ENCODE data around the gene FANCG.
A peak's percentile ranks its signal among the peaks of the same experiment; 100 is the strongest.

Gene FANCG

DNA sequence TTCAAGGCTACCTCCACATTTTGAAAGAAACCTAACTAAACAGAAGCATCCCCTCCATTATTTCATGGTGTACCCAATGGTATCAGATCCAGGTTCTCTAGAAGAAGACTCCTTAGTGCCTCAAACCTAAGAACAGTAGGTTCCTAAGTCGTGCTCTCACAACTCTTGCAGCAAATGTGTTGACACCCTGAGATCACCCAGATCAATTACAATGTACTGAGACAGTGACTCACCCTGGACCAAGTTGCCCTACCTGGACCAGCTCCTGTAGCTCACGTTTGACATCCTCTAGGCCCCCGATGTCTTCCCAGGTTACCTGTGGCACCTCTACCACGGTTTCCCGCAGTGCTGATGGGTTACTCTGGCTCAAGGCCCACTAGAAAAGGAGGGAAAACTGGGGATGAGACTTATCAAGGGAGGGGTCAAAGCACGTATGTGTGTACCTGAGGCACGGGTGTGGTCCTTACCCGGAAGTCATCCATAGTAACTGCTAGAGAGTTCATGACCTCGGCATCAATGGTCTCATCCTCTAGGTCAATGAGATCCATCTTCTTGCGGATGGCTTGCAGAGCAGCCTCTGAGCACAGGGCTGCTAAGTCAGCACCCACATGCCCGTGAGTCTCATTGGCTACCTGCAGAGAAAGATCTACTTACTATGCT lies 19.1 kb downstream of the FANCG start:
- DNase-seq (ENCODE audit: low read depth in 2 of 2): no peak

DNA sequence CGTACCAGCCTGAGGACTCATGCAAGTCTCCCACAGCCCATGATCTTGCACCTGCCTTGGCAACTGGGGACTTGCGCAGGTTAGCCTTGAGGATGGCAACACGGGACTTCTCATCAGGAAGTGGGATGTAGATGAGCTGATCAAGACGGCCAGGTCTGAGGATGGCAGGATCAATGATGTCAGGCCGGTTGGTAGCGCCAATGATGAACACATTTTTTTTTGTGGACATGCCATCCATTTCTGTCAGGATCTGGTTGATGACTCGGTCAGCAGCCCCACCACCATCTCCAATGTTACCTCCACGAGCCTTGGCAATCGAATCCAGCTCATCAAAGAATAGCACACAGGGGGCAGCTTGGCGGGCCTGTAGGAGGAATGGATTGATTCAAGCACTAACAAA lies 20.3 kb downstream of the FANCG start:
- DNase-seq (ENCODE audit: low read depth in 2 of 2): no peak

DNA sequence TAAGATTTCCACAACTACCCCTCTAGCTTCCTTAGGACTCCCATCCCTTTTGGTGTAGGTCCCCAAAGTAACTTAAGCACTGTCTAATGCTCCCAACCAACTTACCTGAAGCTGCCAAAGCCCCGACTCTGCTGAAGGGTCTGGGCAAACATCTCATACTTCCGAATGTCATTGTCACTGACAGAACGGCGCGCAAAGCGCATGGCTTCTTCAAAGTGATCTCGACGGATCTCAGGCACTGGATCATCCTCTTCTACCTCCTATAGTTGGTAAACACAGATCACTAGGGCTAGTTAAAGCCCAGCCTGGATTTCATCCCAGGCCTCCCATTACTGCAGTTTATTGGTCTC lies 22.5 kb downstream of the FANCG start:
- DNase-seq (ENCODE audit: low read depth in 2 of 2): no peak

DNA sequence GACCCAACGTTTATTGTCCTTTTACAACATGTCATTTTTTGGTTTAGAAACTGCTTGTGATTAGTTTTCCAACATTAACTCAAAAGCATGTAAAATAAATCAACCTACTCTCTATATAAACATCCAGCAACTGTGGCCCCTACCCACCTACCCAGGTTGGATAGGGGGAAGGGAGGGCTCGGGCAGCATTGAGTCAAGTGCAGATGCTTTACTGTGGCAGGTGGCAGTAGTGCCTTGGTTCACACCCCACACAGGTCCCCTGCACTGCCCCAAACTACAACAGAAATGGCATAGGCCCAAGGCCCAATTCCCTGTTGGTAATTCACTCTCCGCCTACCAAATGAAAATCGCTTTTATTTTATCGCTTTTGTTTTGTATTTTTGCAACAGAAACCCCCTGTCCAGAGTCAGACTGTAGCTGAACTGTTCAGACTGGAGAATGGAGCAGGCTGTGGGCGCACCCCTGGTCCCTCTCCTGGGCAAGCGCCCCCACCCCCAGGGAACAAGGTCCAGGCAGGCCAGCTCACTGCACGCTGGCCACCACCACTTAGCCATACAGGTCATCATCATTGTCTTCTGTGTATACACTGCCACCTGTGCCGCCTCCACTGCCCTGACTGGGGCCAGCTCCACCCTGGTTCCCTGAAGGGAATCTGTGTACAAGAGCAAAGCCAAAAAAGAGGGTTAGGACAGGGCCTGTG lies 23.0 kb downstream of the FANCG start:
- DNase-seq (ENCODE audit: low read depth in 2 of 2): no peak

DNA sequence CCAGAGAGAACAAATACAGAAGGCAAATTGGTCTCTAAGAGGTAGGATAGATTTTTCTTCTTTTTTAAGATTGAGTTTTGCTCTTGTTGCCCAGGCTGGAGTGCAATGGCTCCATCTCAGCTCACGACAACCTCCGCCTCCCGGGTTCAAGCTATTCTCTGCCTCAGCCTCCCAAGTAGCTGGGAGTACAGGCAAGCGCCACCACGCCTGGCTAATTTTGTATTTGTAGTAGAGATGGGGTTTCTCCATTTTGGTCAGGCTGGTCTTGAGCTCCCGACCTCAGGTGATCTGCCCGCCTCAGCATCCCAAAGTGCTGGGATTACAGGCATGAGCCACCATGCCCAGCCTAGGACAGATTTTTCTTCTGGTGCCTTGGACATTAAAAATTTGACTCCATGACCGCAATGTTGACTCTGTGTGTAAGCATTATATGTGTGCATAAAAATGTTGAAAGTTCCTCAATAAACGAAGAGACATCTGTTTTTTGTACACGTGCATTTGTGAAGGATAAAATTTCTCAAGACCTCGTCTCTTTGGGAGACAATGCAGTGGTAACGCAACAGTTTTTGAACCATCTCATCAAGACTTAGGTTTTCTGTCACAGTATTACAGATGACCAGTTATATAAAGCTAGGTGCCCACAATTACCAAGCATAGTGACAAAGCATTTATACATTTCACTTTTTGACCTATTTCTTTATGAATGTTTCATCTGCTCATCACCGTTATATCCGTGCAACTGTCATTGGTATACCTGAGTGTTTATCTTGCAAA lies 24.7 kb downstream of the FANCG start:
- no peak for DNase-seq (ENCODE audit: low read depth in 2 of 2)

DNA sequence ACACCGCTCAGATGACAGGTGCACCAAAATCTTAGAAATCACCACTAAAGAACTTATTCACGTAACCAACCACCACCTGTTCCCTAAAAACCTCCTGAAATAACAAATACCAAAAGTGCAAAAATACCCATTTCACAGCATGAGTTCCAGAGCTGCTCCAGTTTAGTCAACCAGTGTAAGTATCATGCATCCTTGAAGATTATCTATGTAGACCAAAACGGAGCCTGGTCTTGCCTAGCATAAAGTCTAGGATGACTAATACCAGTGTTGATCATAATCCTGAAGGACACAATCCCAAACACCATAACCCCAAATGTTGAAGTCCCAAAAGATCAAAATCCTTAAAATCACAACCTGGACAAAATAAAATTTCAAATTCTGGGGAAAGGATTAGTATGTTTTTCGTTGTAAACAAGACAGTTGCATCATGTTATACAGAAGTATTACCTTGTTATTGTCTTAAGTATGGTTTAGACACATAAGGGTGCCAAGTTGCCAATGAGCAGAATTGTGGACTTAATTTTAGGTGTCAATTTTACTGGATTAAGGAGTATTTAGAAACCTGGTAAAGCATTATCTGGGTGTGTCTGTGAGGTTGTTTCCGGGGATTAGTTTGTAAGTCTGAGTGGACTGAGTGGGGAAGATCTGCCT lies 25.4 kb downstream of the FANCG start:
- no peak for DNase-seq (ENCODE audit: low read depth in 2 of 2)

DNA sequence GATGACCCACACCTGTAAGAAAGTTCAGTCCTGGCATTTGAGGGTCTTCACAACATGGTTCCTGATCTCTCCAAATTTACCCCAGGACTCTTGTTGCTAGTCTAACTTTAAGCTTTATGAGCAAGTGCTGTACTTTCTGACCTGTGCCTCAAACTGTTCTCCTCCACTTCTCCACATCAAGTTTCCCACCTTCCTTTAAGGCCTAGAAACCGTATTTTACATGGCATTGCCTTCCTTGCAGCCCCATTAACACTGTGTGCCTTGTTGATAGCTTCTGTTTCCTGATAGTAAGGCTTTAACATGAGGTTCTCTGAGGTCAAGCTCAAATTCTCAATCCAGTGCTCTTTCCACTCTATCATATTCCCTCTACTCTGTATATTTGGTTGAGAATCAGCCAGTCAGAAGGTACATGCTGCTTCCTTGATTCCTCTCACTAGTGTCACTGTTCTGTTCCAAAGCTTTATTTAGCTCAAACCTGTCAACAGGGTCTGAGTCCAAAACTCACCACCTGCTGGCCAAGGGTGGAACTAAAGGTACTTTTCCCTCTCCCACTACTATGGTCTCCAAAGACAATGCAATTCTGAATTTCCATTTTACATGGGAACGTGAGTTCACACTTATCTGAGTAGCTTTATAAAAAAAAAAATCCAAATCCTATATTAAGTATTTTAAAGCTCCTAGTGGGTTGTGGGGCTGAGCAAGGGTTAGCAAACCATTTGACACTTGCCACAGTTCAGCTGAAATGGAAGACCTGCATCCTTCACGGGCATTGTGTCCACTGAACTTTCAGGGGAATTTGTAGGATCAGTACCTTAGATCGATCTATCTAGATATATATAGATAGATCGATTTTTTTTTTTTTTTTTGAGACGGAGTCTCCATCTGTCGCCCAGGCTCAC lies 28.4 kb downstream of the FANCG start:
- DNase-seq (ENCODE audit: low read depth in 2 of 2): peak; percentile 28 to 37

DNA sequence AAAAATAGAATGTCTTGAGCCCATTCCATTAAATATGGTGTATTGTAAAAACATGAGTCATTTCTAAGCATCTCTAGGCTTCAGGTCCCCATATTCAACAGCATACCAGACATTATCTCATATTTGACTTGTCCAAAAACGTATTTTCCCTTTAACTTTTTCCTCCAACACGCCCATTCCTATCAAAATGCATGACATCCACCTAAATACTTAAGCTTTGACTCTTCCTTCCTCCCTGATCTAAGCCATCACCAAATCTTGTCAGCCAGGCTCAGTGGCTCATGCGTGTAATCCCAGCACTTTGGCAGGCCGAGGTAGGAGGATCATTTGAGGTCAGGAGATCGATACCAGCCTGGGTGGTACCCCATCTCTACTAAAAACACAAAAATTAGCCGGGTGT lies 31.2 kb downstream of the FANCG start:
- no peak for DNase-seq (ENCODE audit: low read depth in 2 of 2)

DNA sequence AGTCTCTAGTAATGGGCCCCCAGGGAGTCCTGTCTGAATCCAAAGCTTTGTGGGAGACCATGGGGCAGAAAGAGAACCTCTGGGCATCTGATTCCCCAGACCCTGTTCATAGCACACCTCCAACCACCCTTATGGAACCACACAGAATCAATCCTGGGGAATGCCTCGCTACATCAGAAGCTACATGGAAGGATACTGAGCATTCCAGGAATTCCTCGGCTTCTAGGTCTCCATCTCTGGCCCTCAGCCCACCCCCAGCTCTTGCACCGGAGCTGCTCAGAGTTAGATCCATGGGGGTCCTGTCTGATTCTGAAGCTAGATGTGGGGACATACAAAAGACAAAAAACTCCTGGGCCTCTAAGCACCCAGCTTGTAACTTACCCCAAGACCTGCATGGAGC lies 35.7 kb downstream of the FANCG start:
- DNase-seq (ENCODE audit: low read depth in 2 of 2): no peak

DNA sequence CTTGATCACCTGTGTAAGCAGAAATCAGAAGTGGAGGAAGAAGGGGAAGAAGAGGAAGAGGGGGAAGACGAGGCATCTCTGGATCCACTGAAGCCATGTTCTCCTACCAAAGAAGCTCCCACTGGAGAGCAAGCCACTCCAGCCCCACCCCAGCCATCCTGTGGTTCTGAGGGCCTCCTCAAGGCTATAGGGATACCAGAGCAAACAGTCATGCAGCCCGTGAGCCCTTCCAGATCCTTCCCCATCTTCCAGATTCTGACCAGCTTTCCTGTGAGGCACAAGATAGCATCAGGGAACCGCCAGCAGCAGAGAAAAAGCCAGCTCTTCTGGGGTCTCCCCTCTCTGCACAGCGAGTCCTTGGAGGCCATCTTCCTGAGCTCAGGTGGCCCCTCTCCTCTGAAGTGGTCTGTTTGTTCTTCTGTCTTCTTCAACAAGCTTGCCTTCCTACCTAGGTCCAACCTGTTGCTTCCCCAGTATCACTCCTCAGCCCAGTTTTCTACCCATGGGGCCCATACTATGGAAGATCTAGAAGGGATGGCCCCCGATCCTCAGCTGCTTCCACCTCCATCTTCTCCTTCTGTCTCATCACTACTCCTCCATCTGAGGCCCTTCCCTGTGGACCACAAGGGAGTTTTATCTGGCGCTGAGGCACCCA lies 36.7 kb downstream of the FANCG start:
- DNase-seq (ENCODE audit: low read depth in 2 of 2): no peak

DNA sequence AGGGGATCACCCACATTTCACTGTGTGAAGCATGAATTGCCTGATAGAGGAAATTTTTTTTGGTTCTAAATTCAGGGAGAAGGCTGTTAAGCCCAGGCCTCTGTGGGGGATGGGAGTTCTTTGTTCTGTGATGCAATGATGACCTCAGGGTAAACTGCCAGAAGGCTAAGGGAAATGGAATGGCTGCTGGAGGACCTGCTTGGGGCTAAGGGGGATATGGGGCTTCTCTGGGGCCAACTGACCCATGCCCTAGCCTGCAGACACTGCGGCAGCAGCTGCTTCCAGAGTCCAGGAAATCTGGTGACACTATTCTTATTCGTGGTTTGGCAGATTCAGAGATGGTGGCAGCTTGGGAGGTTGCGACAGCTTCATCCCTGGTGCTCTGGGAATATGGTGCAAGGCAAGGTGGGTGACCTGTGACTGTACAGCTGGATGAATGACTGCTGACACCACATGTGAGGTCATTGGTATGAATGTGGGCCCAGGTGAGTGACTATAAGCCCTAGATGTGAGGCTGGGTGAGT lies 37.6 kb downstream of the FANCG start:
- no peak for DNase-seq (ENCODE audit: low read depth in 2 of 2)

DNA sequence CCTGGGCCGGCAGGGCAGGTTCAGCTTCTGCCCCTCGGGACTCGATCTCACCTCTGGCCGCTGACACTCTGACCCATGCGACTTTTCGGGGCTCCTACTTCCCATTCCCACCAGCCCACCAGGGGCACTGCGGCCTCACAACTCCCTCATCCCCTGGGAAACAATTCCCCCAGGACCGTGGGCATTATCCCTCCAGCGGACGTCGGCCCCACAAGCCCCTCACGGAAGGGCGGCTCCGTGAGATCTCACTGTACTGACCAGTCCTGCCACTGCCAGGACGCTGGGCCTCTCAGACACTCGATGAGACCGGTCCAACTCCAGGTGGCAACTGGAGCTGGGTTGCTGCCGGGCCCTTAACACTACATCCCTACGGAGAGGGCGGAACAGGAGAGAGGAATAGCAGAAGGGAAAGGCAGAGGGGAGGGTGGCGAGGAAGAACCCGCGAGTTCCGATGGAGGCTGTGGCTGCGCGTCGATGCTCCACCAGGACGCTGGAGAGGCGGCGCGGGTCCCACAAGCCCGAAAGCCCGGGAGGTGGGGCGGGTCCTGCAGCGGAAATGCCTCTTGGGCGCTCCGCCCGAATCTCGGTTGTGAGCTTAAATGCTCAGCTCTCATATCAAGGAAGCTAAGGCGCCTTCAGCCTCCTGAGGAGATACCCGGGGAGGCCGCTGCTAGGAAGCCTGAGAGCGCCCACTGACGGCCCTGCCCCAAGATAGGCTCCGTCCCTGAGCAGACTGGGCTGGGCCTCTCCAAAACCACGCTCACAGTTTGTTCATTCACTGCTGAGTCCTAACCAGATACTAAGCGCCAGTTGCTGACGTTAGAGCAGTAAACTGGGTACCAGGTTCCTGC lies 43.7 kb downstream of the FANCG start:
- peak in 1 of 2 donors; percentile 30 for DNase-seq (ENCODE audit: low read depth in 2 of 2)

DNA sequence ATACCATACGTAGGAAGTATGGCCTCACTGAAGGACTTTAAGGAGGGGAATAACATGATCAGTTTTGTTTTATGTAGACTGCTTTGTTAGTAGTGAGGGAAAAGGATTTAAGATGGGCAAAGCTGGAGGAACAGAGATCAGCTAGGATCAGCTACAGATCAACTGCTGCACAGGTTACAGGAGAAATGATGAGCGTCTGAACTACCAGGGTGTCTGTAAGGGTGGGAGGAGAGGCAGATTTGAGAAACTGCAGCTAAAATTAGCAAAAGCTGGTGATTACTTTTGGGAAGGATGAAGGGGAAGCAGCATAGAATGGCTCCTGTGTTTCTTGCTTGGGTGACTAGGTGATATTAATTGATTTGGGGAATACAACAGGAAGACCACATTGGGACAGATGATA lies 46.6 kb downstream of the FANCG start:
- no peak for DNase-seq (ENCODE audit: low read depth in 2 of 2)

DNA sequence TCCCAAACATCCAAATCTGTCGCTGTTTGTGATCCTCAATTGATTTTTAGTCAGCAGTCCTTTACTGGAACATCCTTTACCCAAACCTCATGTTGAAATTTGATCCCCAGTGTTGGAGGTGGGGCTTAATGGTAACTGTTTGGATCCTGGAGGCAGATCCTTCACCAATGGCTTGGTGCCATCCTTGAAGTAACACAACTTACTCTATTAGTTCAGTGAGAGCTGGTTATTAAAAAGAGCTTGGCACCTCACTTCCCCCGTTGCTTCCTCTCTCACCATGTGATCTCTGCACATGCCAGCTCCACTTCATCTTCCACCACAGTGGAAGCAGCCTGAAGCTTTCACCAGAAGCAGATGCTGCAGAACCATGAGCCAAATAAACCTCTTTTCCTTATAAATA lies 49.9 kb downstream of the FANCG start:
- no peak for DNase-seq (ENCODE audit: low read depth in 2 of 2)

DNA sequence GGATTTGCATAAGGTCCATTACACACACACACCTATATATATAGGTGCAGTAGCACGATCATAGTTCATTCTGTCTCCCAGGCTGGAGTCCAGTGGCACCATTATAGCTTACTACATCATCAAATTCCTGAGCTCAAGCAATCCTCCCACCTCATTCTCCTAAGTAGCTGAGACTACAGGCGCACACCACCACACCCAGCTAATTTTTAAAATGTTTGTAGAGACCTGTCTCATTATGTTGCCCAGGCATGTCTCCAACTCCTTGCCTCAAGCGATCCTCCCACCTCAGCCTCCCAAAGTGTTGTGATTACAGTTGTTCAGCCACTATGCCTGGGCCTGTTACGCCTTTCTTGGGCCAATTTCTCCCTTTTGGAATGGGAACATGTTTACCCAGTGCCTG lies 50.5 kb downstream of the FANCG start:
- DNase-seq (ENCODE audit: low read depth in 2 of 2): no peak

DNA sequence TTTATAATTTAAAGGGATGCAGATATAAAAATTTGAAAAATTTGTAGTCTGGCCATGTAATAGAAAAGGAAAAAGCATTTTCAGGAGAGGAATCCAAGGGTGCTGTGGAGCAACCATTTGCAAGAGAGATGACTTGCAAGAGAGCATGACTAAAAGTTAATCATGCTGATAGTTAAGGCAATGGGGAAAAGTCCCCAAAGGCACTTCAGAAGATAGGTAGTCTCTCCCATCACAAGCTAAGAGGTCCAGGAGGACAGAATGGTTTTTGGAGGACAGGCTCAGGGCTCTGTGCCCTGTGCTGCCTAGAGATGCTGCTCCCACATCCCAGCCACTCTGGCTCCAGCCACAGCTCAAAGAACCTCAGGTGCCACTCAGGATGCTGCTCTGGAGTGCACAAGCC lies 51.4 kb downstream of the FANCG start:
- no peak for DNase-seq (ENCODE audit: low read depth in 2 of 2)

DNA sequence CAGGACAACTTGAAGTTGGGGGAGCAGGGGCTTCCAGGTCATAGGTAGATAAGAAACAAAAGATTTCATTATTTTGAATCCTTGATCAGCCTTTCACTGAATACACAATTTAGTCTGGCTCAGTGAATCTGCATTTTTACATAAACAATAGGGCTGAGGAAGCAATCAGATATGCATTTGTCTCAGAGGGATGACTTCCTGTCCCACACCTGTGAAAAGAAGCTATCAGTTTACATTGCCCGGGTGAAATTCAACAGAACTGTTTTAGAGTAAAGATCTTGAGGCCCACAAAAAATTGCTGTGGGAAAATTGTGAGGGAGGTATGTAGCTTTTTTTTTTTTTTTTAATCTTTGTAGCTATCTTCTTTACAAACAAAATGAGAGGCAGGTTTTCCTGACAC lies 51.9 kb downstream of the FANCG start:
- no peak for DNase-seq (ENCODE audit: low read depth in 2 of 2)

DNA sequence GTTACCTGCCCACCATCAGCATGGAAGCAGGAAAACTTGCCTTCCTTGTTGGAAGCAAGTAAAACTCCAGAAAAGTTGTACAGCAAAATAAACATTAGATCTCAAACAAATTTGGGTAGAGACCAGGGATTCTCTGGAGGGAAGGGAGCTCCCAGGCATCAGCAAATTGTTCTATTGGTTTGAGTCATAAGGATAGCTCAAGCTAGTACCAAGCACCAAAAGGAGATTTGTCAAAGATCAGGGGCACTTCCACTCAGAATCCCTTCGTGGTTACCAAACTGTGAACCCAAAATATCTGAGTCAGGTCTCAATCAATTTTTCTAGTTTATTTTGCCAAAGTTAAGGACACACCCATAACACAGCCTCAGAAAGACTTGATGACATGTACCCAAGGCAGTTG lies 52.4 kb downstream of the FANCG start:
- DNase-seq (ENCODE audit: low read depth in 2 of 2): no peak

DNA sequence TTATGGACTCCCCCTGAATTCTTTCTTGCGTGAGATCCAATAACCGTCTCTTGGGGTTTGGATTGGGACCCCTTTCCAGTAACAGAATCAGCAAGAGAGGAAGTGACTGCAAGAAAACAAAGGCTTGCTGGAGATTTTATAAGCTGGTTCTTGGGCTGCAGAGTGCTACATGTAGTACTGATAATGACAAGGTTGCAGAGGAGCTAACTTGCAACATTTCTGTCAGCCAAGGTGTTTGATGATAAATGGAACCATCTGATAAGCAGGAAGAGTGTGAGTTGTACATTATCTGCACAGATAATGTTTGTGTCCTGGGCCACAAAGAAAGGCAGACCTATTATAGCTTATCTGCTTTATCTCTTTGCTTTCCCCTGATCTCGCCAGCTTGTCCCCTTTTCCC lies 53.1 kb downstream of the FANCG start:
- DNase-seq (ENCODE audit: low read depth in 2 of 2): no peak
